ENCODE data around the gene HTR1B. TPM values are rescaled to one million over a fixed set of nuclear protein-coding genes. Genes with fewer than 3 reads are reported as not detected.

The HTR1B gene
- total RNA-seq, 4 donors from 2014 or later: 0.36 TPM; not detected in 3

DNA sequence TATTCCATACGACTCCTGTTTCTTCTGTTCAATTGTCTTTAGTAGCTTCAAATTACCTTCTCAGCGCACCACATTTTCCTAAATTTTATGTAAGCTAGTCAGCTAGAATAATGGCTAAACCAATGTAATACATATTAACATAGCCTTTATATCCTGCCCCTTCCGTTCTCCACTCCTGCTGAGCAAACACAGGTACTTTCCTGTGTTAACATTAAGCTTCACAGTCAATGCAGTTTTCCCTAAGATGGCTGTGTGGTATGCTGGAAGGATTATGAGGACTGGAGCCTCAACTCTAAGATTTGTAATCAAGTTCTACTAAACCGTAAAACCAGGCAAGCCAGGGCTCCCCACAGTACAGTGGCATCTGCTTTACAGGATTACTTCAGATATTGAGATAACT lies 29.4 kb downstream of the HTR1B start:
- Histone ChIP-seq H3K4me1 (no peaks in the 10 kb centered on the region), H3K36me3 (no peaks in the 10 kb centered on the region), H3K4me3 (no peak overlapping the region), H3K27me3 (no peaks in the 10 kb centered on the region), H3K9me3 (no peaks in the 10 kb centered on the region), H3K27ac (no peak overlapping the region)
- 84% methylated on average over 4 of the region's 4 CpGs for WGBS
- DNase-seq (ENCODE audit: low spot score in 2 of 2): no peak
- TF ChIP-seq EP300 (IDR thresholded peaks at IDR 0.05) (no peak), POLR2AphosphoS5 (IDR thresholded peaks at IDR 0.05) (no peak), POLR2A (IDR thresholded peaks at IDR 0.05) (no peak)
- TF ChIP-seq, protein P1, sequence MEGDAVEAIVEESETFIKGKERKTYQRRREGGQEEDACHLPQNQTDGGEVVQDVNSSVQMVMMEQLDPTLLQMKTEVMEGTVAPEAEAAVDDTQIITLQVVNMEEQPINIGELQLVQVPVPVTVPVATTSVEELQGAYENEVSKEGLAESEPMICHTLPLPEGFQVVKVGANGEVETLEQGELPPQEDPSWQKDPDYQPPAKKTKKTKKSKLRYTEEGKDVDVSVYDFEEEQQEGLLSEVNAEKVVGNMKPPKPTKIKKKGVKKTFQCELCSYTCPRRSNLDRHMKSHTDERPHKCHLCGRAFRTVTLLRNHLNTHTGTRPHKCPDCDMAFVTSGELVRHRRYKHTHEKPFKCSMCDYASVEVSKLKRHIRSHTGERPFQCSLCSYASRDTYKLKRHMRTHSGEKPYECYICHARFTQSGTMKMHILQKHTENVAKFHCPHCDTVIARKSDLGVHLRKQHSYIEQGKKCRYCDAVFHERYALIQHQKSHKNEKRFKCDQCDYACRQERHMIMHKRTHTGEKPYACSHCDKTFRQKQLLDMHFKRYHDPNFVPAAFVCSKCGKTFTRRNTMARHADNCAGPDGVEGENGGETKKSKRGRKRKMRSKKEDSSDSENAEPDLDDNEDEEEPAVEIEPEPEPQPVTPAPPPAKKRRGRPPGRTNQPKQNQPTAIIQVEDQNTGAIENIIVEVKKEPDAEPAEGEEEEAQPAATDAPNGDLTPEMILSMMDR (IDR thresholded peaks at IDR 0.05): no peak

DNA sequence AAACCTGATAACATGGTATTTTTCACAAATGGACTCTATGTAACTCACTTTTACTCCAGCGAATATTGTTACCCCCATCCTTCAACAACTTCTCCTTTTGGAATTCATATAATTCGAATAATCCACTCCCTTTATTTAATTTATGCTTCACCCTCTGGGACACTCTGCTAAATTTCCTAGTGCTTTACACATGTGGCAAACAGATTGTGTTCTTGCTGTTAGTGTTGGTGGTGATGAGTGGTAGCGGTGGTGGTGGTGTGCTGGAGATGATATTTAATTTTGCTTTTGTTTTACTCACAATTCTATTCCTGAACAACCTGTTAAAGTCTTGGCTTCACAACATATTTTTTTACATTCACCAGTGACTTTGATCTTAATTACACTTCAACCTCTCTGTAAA lies 32.8 kb downstream of the HTR1B start:
- H3K36me3 ChIP-seq: no peaks in the 10 kb centered on the region
- no peaks in the 10 kb centered on the region for H3K4me1 ChIP-seq
- TF ChIP-seq POLR2A (IDR thresholded peaks at IDR 0.05) (no peak), EP300 (IDR thresholded peaks at IDR 0.05) (no peak), POLR2AphosphoS5 (IDR thresholded peaks at IDR 0.05) (no peak)
- TF ChIP-seq, protein P1 (IDR thresholded peaks at IDR 0.05): no peak
- H3K9me3 ChIP-seq: no peaks in the 10 kb centered on the region
- no peak for DNase-seq (ENCODE audit: low spot score in 2 of 2)
- no peaks in the 10 kb centered on the region for H3K27me3 ChIP-seq
- WGBS: 68% methylated on average over 3 of the region's 3 CpGs
- H3K4me3 ChIP-seq: no peak overlapping the region
- H3K27ac ChIP-seq: no peak overlapping the region

DNA sequence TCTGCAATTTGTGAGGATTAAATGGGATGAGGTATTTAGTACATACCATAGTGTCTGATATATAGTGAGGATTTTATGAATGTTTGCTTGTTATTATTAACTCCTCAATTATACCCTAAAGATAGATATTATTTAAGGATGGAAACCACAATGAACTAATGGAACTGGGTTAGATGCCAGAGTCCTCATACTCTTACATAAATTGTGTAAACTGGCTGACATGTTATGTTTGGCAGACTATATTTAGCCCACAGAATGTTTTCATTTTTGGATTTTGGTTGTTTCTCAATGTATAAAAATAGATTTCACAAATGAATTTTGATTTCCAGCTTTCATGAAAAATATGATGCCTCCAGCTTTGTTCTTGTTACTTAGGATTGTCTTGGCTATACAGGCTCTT lies 37.6 kb downstream of the HTR1B start:
- TF ChIP-seq POLR2A (IDR thresholded peaks at IDR 0.05) (no peak), POLR2AphosphoS5 (IDR thresholded peaks at IDR 0.05) (no peak), EP300 (IDR thresholded peaks at IDR 0.05) (no peak)
- TF ChIP-seq, protein P1 (IDR thresholded peaks at IDR 0.05): no peak
- no peaks in the 10 kb centered on the region for H3K4me1 ChIP-seq
- no peaks in the 10 kb centered on the region for H3K36me3 ChIP-seq
- no peak for DNase-seq (ENCODE audit: low spot score in 2 of 2)
- H3K9me3 ChIP-seq: no peaks in the 10 kb centered on the region
- no peaks in the 10 kb centered on the region for H3K27me3 ChIP-seq
- H3K4me3 ChIP-seq: no peak overlapping the region
- H3K27ac ChIP-seq: no peak overlapping the region

DNA sequence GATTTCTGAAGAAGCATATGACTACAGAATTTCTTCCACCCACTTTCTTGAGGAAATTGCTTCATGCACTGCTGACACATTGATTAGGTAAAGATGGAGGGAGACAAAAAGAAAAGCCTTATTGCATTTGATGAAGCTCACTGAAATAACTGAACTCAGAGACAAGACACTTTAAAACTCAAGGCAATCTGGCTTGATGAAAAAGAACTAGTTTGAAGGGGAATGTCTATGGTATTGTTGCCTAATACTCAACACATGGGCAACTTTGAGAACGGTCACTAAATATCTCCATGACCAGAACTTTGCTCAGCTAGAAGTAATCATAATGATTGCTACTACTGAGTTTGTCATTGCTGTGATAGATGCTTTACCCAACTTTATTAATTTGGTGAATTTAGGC lies 38.1 kb downstream of the HTR1B start:
- TF ChIP-seq, protein P1 (IDR thresholded peaks at IDR 0.05): no peak
- TF ChIP-seq EP300 (IDR thresholded peaks at IDR 0.05) (no peak), POLR2AphosphoS5 (IDR thresholded peaks at IDR 0.05) (no peak), POLR2A (IDR thresholded peaks at IDR 0.05) (no peak)
- H3K4me3 ChIP-seq: no peak overlapping the region
- WGBS: 73% methylated on average over 1 of the region's 1 CpG
- no peaks in the 10 kb centered on the region for H3K36me3 ChIP-seq
- H3K4me1 ChIP-seq: no peaks in the 10 kb centered on the region
- no peaks in the 10 kb centered on the region for H3K27me3 ChIP-seq
- DNase-seq (ENCODE audit: low spot score in 2 of 2): no peak
- H3K9me3 ChIP-seq: no peaks in the 10 kb centered on the region
- H3K27ac ChIP-seq: no peak overlapping the region

DNA sequence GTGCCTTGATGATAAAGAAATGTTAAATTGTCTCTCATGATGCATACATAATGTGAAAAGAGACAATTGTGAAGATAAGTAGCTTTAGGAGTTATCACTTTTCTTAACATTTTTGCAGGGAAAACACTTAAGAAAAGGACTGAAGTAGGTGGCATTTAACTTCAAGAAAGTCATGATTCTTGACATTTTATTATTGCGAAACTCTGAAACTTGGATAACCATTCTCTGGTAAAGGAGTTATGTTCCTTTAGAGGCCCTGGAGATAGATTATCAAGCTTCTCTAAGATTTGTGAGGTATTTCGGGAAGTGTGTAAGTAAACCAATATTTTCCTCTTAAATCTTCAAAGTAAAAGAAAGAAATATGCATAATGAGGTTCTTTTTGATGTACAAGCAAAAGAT lies 38.5 kb downstream of the HTR1B start:
- H3K9me3 ChIP-seq: no peaks in the 10 kb centered on the region
- no peaks in the 10 kb centered on the region for H3K4me1 ChIP-seq
- 66% methylated on average over 2 of the region's 2 CpGs for whole genome bisulfite sequencing
- no peak overlapping the region for H3K4me3 ChIP-seq
- H3K27ac ChIP-seq: no peak overlapping the region
- no peaks in the 10 kb centered on the region for H3K36me3 ChIP-seq
- no peak for DNase-seq (ENCODE audit: low spot score in 2 of 2)
- TF ChIP-seq POLR2A (IDR thresholded peaks at IDR 0.05) (no peak), EP300 (IDR thresholded peaks at IDR 0.05) (no peak), POLR2AphosphoS5 (IDR thresholded peaks at IDR 0.05) (no peak)
- TF ChIP-seq, protein P1 (IDR thresholded peaks at IDR 0.05): no peak
- no peaks in the 10 kb centered on the region for H3K27me3 ChIP-seq

Data from suprapubic skin (tissue), 4 donors.